Hematopoietic multipotent progenitor cell treated with erythropoietin and hydrocortisone succinate and interleukin-3 and kit ligand, for 15 days (in vitro differentiated cells): ENCODE results near the gene SLC29A3.
"Not testable (repeated sequence)": the region's sequence is repeated elsewhere in the genome, so short reads cannot be mapped to it uniquely, and the experiment has no call there.

ENCODE experiments used
- DNase-seq: peaks from one replicate; pipeline ENCODE4 v3.0.0-alpha.2; 2015; ENCODE audit warnings: low spot score

SLC29A3 gene

GRCh38 chr10:71346731-71347130 lies 27.7 kb downstream of the SLC29A3 start:
- DNase-seq = no peak

GRCh38 chr10:71347587-71348395 lies 28.7 kb downstream of the SLC29A3 start:
- DNase-seq = no peak

GRCh38 chr10:71348850-71349249 lies 29.8 kb downstream of the SLC29A3 start:
- DNase-seq = no peak

- DNase-seq = no peak
These were observed 30.3 kb downstream of the SLC29A3 start for GRCh38 chr10:71349406-71349805.

GRCh38 chr10:71351087-71351486 lies 32.0 kb downstream of the SLC29A3 start:
- DNase-seq = no peak

GRCh38 chr10:71351628-71352319 lies 32.7 kb downstream of the SLC29A3 start:
- DNase-seq = no peak

- no peak for DNase-seq
These were observed 34.6 kb downstream of the SLC29A3 start for GRCh38 chr10:71353639-71354038.

- DNase-seq = no peak
These were observed 35.7 kb downstream of the SLC29A3 start for GRCh38 chr10:71354776-71355175.

GRCh38 chr10:71355886-71356285 lies 36.8 kb downstream of the SLC29A3 start:
- no peak for DNase-seq

- DNase-seq = no peak
These were observed 38.8 kb downstream of the SLC29A3 start for GRCh38 chr10:71357792-71358265.

GRCh38 chr10:71358277-71358676 lies 39.2 kb downstream of the SLC29A3 start:
- no peak for DNase-seq

GRCh38 chr10:71358906-71359305 lies 39.8 kb downstream of the SLC29A3 start:
- not testable (repeated sequence) for DNase-seq

- no peak for DNase-seq
These were observed 40.4 kb downstream of the SLC29A3 start for GRCh38 chr10:71359364-71360046.

GRCh38 chr10:71360735-71361134 lies 41.7 kb downstream of the SLC29A3 start:
- no peak for DNase-seq

GRCh38 chr10:71361581-71361980 lies 42.5 kb downstream of the SLC29A3 start:
- DNase-seq = no peak

- no peak for DNase-seq
These were observed 43.1 kb downstream of the SLC29A3 start for GRCh38 chr10:71362141-71362540.

GRCh38 chr10:71363936-71364335 lies 44.9 kb downstream of the SLC29A3 start:
- no peak for DNase-seq

GRCh38 chr10:71365366-71365765 lies 46.3 kb downstream of the SLC29A3 start:
- no peak for DNase-seq

- no peak for DNase-seq
These were observed 47.6 kb downstream of the SLC29A3 start for GRCh38 chr10:71366690-71367089.

- DNase-seq = no peak
These were observed 48.2 kb downstream of the SLC29A3 start for GRCh38 chr10:71367271-71367670.

- DNase-seq = no peak
These were observed 49.1 kb downstream of the SLC29A3 start for GRCh38 chr10:71368176-71368575.

- DNase-seq = no peak
These were observed 49.6 kb downstream of the SLC29A3 start for GRCh38 chr10:71368643-71369042.

GRCh38 chr10:71369602-71370001 lies 50.5 kb downstream of the SLC29A3 start:
- DNase-seq = no peak
